ENCODE results near the gene NF2. TPM values are rescaled to one million over a fixed set of nuclear protein-coding genes. Genes with fewer than 3 reads are reported as not detected.
A peak's percentile ranks its signal among the peaks of the same experiment; 100 is the strongest.

Gene NF2
- total RNA-seq, 1 experiment from 2014 or later, result 92.4 TPM

DNA sequence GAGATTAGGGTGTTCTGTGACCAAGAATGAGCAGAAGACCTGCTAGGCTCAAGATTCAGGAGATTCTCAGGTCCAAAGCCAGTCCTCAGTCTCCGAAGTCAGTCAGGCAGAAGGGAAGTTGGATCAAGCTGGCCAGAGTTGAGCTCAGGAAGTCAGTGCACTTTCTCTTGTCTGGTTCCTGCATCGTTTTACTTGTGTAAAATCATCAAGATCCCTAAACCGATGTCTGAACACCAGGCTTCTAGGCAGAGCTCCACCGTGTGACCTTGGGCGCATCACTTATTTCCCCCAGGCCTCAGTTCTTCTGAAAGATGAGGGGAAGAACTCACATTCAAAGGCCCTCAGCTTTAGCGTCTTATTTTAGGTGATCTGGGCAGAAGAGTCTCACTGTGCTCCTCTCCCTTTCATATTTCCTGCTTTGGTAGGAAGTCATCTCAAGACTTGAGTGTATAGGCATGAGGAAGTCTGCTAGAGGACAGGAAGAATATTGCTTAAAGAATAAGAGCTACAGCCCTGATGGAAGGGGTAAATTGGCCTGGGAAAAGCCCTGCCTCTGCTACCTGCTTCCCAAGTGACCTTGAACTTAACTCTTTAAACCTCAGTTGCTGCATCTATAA, 20.2 kb downstream of the NF2 start:
- no TSS peak for BruUV-seq (replicated peaks)
- Mint-ChIP-seq H3K27ac (ENCODE audit: low read depth, unreplicated experiment) (peak overlapping the region; percentile 53), H3K27me3 (ENCODE audit: insufficient read depth, unreplicated experiment) (no peaks in the 10 kb centered on the region)

DNA sequence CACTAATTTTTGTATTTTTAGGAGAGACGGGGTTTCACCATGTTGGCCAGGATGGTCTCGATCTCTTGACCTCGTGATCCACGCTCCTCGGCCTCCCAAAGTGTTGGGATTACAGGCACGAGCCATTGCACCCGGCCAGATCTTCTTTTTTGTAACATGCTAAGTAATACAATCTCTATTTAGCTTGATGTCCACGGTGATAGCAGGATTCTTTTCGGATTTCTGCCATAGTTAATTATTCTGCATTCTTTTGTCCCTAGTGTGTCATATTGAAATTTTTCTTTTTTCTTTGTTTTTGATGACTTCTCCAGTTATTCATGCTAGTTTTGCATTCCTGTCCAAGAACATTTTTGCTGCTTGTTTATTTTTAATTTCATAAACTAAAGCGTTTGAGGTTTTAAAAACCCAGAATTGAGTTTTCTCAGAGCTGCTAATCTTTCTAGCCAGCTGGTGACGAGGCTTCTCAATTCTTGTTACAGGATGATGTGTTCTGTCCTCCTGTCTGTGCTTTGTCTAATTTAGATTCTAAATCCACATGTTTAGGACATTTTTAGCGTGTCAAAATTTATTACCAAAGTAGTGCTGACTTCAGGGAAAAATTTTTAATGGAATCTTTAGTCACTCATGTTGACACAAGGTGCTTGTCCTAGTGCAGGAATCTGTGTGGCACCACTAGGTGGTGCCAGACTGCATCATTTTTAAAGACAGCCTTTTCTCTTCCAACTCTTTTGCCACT, 21.8 kb downstream of the NF2 start:
- H3K4me3 Mint-ChIP-seq (ENCODE audit: unreplicated experiment), result peak overlapping the region; percentile 11
- H3K27me3 Mint-ChIP-seq (ENCODE audit: insufficient read depth, unreplicated experiment), result no peaks in the 10 kb centered on the region
- intact Hi-C loops (cut with micrococcal nuclease), result loop anchor here (1.0 to 2.0 kb wide), 2 partner anchors 35 to 230 kb away; no protein-coding TSS in a partner anchor
- TF ChIP-seq, protein P1, sequence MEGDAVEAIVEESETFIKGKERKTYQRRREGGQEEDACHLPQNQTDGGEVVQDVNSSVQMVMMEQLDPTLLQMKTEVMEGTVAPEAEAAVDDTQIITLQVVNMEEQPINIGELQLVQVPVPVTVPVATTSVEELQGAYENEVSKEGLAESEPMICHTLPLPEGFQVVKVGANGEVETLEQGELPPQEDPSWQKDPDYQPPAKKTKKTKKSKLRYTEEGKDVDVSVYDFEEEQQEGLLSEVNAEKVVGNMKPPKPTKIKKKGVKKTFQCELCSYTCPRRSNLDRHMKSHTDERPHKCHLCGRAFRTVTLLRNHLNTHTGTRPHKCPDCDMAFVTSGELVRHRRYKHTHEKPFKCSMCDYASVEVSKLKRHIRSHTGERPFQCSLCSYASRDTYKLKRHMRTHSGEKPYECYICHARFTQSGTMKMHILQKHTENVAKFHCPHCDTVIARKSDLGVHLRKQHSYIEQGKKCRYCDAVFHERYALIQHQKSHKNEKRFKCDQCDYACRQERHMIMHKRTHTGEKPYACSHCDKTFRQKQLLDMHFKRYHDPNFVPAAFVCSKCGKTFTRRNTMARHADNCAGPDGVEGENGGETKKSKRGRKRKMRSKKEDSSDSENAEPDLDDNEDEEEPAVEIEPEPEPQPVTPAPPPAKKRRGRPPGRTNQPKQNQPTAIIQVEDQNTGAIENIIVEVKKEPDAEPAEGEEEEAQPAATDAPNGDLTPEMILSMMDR (IDR thresholded peaks at IDR 0.05; ENCODE audit: unreplicated experiment), result peak; percentile 78
- no peaks in the 10 kb centered on the region for H3K9me3 Mint-ChIP-seq (ENCODE audit: unreplicated experiment)
- no TSS peak for BruUV-seq (replicated peaks)
- peaks cover 57% of the 10 kb centered on the region for H3K4me1 Mint-ChIP-seq (ENCODE audit: insufficient read depth, unreplicated experiment)
- CTCF ChIA-PET, result interaction anchor here (0.6 to 2.3 kb wide), 33 partner anchors 8 to 464 kb away, joined by 3 to 39 read pairs (median 5); no protein-coding TSS in a partner anchor
- H3K27ac Mint-ChIP-seq (ENCODE audit: low read depth, unreplicated experiment), result peak overlapping the region; percentile 53
- DNase-seq (ENCODE audit: unreplicated experiment), result peak; percentile 76
- no peaks in the 10 kb centered on the region for H3K36me3 Mint-ChIP-seq (ENCODE audit: insufficient read depth, unreplicated experiment)
- POLR2A ChIA-PET, result interaction anchor here (0.6 to 2.2 kb wide), 10 partner anchors 8 to 174 kb away, joined by 3 to 14 read pairs (median 3); partner anchors contain the start of genes NIPSNAP1 and THOC5

More for the DNA sequence above, 20.2 kb downstream of the NF2 start:
- ChIA-PET POLR2A (interaction anchor here (0.8 to 1.9 kb wide), 5 partner anchors 12 to 215 kb away, joined by 3 to 12 read pairs (median 4); no protein-coding TSS in a partner anchor), CTCF (interaction anchor here (1.0 to 2.0 kb wide), 4 partner anchors 11 to 465 kb away, joined by 3 to 7 read pairs (median 5); no protein-coding TSS in a partner anchor)
- H3K4me1 Mint-ChIP-seq (ENCODE audit: insufficient read depth, unreplicated experiment), result peaks cover 59% of the 10 kb centered on the region
- H3K9me3 Mint-ChIP-seq (ENCODE audit: unreplicated experiment), result no peaks in the 10 kb centered on the region
- no peaks in the 10 kb centered on the region for H3K36me3 Mint-ChIP-seq (ENCODE audit: insufficient read depth, unreplicated experiment)
- DNase-seq (ENCODE audit: unreplicated experiment), result no peak
- intact Hi-C loops (cut with micrococcal nuclease), result loop anchor here (2.0 kb wide), 1 partner anchor 229 kb away; no protein-coding TSS in a partner anchor
- TF ChIP-seq, protein P1 (IDR thresholded peaks at IDR 0.05; ENCODE audit: unreplicated experiment), result no peak
- H3K4me3 Mint-ChIP-seq (ENCODE audit: unreplicated experiment), result no peak overlapping the region

DNA sequence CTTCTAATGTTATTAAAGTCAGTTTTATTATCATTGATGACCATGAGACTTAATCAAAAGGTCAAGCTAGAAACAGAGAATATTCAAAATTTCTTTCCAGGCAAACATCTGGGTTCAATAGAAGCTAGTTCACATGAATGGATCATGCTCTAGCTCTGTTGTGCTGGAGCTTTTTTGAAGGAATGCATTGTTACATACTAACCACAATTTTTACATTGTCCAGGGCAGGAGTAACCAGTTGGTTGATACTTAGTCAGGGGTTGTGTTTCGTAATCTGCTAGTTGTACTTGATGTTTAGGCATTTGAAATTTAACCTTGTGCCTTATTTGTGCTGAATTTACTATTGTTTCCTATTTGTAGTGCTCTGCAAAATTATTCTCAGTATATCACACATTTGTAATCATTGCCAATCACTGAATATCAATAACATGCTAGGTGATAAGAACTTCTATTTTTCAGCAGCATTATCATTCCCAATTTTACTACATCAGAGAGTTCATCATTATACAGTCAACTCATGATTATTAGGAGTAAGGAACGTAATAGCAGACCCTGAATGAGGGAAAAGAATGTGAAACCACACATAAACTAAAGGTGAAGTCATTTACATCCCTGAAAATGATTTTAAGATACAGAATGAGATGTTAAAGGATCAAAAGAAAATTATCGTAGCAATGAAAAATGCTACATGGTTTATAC, 23.2 kb downstream of the NF2 start:
- TF ChIP-seq, protein P1 (IDR thresholded peaks at IDR 0.05; ENCODE audit: unreplicated experiment), result no peak
- CTCF ChIA-PET, result interaction anchor here (0.7 to 2.3 kb wide), 14 partner anchors 10 to 378 kb away, joined by 3 to 39 read pairs (median 4); no protein-coding TSS in a partner anchor
- intact Hi-C loops (cut with micrococcal nuclease), result loop anchor here (1.0 kb wide), 1 partner anchor 9 kb away; no protein-coding TSS in a partner anchor
- Mint-ChIP-seq H3K4me1 (ENCODE audit: insufficient read depth, unreplicated experiment) (peaks cover 54% of the 10 kb centered on the region), H3K27ac (ENCODE audit: low read depth, unreplicated experiment) (no peak overlapping the region), H3K27me3 (ENCODE audit: insufficient read depth, unreplicated experiment) (no peaks in the 10 kb centered on the region), H3K4me3 (ENCODE audit: unreplicated experiment) (peak overlapping the region; percentile 11), H3K9me3 (ENCODE audit: unreplicated experiment) (no peaks in the 10 kb centered on the region), H3K36me3 (ENCODE audit: insufficient read depth, unreplicated experiment) (no peaks in the 10 kb centered on the region)
- peak; percentile 67 for DNase-seq (ENCODE audit: unreplicated experiment)
- POLR2A ChIA-PET, result interaction anchor here (0.8 to 2.2 kb wide), 6 partner anchors 9 to 462 kb away, joined by 3 to 14 read pairs (median 4); partner anchors contain the start of gene THOC5
- BruUV-seq (replicated peaks), result no TSS peak

All from MCF 10A (cell line).